ENCODE results near the gene IGSF11.
"Not testable (repeated sequence)": the region's sequence is repeated elsewhere in the genome, so short reads cannot be mapped to it uniquely, and the experiment has no call there.

DNA sequence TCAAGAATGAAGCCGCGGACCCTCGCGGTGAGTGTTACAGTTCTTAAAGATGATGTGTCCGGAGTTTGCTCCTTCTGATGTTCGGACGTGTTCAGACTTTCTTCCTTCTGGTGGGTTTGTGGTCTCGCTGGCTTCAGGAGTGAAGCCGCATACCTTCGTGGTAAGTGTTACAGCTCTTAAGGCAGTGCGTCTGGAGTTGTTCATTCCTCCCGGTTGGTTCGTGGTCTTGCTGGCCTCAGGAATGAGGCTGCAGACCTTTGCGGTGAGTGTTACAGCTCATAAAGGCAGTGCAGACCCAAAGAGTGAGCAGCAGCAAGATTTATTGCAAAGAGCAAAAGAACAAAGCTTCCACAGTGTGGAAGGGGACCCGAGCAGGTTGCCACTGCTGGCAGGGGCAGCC lies 37.8 kb upstream of the IGSF11 start:
- not testable (repeated sequence) for TF ChIP-seq PKNOX1 (IDR thresholded peaks at IDR 0.05); FOXA1 (IDR thresholded peaks at IDR 0.05); FOXM1 (IDR thresholded peaks at IDR 0.05; ENCODE audit: borderline replicate concordance); SP1 (IDR thresholded peaks at IDR 0.05); CTBP1 (IDR thresholded peaks at IDR 0.05; ENCODE audit: borderline replicate concordance); SUZ12 (IDR thresholded peaks at IDR 0.05); FOXK2 (IDR thresholded peaks at IDR 0.05); ARNT (IDR thresholded peaks at IDR 0.05); ELF4 (IDR thresholded peaks at IDR 0.05); BHLHE40 (IDR thresholded peaks at IDR 0.05; ENCODE audit: borderline replicate concordance); HDGF (IDR thresholded peaks at IDR 0.05; ENCODE audit: borderline replicate concordance); TARDBP (IDR thresholded peaks at IDR 0.05); LEF1 (IDR thresholded peaks at IDR 0.05; ENCODE audit: borderline replicate concordance); NFRKB (IDR thresholded peaks at IDR 0.05)
